Suprapubic skin (tissue), 4 donors: Measurements from ENCODE around the gene HAUS8. TPM values are rescaled to one million over a fixed set of nuclear protein-coding genes. Genes with fewer than 3 reads are reported as not detected.
"Not testable (repeated sequence)": the region's sequence is repeated elsewhere in the genome, so short reads cannot be mapped to it uniquely, and the experiment has no call there.

Experiments used
- DNase-seq, 2 donors: peaks; one replicate each; pipeline ENCODE4 v3.0.0-alpha.2; 2019; ENCODE audit warnings: low spot score in 2 of 2
- H3K27ac ChIP-seq: fragments of 200-600 bp; sonication (generic); one replicate; pipeline ENCODE4 v1.5.1; 2019
- H3K27me3 ChIP-seq: fragments of 200-600 bp; sonication (generic); one replicate; pipeline ENCODE4 v1.5.1; 2019
- H3K36me3 ChIP-seq: fragments of 200-600 bp; sonication (generic); one replicate; pipeline ENCODE4 v1.5.1; 2019
- H3K4me1 ChIP-seq: fragments of 200-600 bp; sonication (generic); one replicate; pipeline ENCODE4 v1.5.1; 2019
- H3K4me3 ChIP-seq: fragments of 200-600 bp; sonication (generic); one replicate; pipeline ENCODE4 v1.5.1; 2019; ENCODE audit warnings: mild to moderate bottlenecking
- H3K9me3 ChIP-seq: fragments of 200-600 bp; sonication (generic); one replicate; pipeline ENCODE4 v1.5.1; 2019
- EP300 ChIP-seq: sonication (generic); formaldehyde crosslinking; IDR thresholded peaks from one replicate; pipeline ENCODE4 v1.6.1; 2017; ENCODE audit warnings: antibody characterized with exemption
- POLR2A ChIP-seq, 2 donors: fragments of 450-650 bp; IDR thresholded peaks; one replicate each; pipeline ENCODE4 v1.6.1; 2017; ENCODE audit warnings: antibody characterized with exemption in 2 of 2, mild to moderate bottlenecking in 2 of 2, moderate library complexity in 2 of 2
- POLR2AphosphoS5 ChIP-seq, 3 donors: sonication (generic); formaldehyde crosslinking; IDR thresholded peaks; one replicate each; pipeline ENCODE4 v1.6.1; 2017; ENCODE audit warnings: antibody characterized with exemption in 3 of 3
- WGBS: methylation state at CpG from one replicate; pipeline ENCODE4 v1.1.5; 2018; 5-methylcytosine and 5-hydroxymethylcytosine counted together
- total RNA-seq, 4 donors: library from RNA; depleted of rRNA; stranded (reverse); fragments of >200 nt; gene quantifications; one replicate each; pipeline ENCODE4 v1.1.0, GENCODE V29; 2016
- TF ChIP-seq, protein P1 (sequence below), 2 donors: fragments of 200-600 bp in 1 of 2; fragments of 450-650 bp in 1 of 2; sonication (generic) in 1 of 2; IDR thresholded peaks; one replicate each; pipeline ENCODE4 v1.5.1; 2016 to 2019; ENCODE audit warnings: antibody characterized with exemption in 2 of 2, mild to moderate bottlenecking in 1 of 2, moderate library complexity in 1 of 2

Gene HAUS8
- total RNA-seq, 4 donors from 2014 or later = 2.4 to 4.1 (median 3.0) TPM

DNA sequence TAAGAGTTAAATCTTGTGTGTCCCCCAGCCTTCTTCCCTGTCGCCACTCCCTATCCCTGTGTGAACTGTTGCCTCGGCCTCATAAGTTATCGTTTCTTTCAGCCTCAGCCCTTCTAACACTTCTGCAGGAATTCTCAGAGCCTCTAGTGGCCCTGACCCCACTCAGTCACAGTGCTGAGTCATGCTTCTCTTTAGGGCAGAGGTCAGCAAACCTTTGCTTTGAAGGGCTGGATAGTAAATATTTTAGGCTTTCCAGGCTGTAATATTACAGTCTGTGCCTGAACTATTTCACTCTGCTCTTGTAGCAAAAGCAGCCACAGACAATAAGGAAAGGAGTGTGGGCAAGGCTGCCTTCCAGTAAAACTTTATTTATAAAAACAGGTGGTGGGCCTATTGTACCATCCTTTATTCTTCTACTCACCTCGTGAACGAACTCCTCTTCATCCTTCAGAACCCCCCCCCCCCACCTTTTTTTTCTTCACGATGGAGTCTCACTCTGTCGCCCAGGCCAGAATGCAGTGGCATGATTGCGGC is 22.4 kb upstream of the HAUS8 start:
- peak overlapping the region; percentile 14 for H3K27ac ChIP-seq
- H3K4me3 ChIP-seq = no peak overlapping the region
- peaks cover 16% of the 10 kb centered on the region for H3K36me3 ChIP-seq
- H3K9me3 ChIP-seq = no peaks in the 10 kb centered on the region
- no peak for TF ChIP-seq EP300
- no peak for TF ChIP-seq POLR2AphosphoS5 (IDR thresholded peaks at IDR 0.05)
- no peak for TF ChIP-seq POLR2A (IDR thresholded peaks at IDR 0.05)
- TF ChIP-seq, protein P1, sequence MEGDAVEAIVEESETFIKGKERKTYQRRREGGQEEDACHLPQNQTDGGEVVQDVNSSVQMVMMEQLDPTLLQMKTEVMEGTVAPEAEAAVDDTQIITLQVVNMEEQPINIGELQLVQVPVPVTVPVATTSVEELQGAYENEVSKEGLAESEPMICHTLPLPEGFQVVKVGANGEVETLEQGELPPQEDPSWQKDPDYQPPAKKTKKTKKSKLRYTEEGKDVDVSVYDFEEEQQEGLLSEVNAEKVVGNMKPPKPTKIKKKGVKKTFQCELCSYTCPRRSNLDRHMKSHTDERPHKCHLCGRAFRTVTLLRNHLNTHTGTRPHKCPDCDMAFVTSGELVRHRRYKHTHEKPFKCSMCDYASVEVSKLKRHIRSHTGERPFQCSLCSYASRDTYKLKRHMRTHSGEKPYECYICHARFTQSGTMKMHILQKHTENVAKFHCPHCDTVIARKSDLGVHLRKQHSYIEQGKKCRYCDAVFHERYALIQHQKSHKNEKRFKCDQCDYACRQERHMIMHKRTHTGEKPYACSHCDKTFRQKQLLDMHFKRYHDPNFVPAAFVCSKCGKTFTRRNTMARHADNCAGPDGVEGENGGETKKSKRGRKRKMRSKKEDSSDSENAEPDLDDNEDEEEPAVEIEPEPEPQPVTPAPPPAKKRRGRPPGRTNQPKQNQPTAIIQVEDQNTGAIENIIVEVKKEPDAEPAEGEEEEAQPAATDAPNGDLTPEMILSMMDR (IDR thresholded peaks at IDR 0.05) = no peak
- WGBS = 81% methylated on average over 8 of the region's 8 CpGs
- peaks cover 19% of the 10 kb centered on the region for H3K4me1 ChIP-seq
- H3K27me3 ChIP-seq = no peaks in the 10 kb centered on the region
- DNase-seq = no peak

- H3K36me3 ChIP-seq = no peaks in the 10 kb centered on the region
- H3K27me3 ChIP-seq = no peaks in the 10 kb centered on the region
- DNase-seq = no peak
- no peak for TF ChIP-seq POLR2AphosphoS5 (IDR thresholded peaks at IDR 0.05)
- TF ChIP-seq EP300 = no peak
- TF ChIP-seq POLR2A (IDR thresholded peaks at IDR 0.05) = no peak
- TF ChIP-seq, protein P1 (IDR thresholded peaks at IDR 0.05) = no peak
- no peaks in the 10 kb centered on the region for H3K9me3 ChIP-seq
- 81% methylated on average over 23 of the region's 23 CpGs for WGBS
- peaks cover 31% of the 10 kb centered on the region for H3K4me1 ChIP-seq
- peak overlapping the region; percentile 46 for H3K27ac ChIP-seq
- H3K4me3 ChIP-seq = no peak overlapping the region
These were observed 20.1 kb upstream of the HAUS8 start for GRCh38 chr19:17095141-17095919.

DNA sequence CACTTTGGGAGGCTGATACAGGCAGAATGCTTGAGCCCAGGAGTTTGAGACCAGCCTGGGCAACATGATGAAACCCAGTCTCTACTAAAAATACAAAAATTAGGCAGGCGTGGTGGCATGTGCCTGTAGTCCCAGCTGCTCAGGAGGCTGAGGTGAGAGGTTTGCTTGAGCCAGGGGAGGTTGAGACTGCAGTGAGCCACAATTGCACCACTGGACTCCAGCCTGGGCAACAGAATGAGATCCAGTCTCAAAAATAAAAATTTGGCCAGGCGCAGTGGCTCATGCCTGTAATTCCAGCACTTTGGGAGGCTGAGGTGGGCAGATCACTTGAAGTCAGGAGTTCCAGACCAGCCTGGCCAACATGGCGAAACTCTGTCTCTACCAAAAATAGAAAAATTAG is 19.4 kb upstream of the HAUS8 start:
- not testable (repeated sequence) for DNase-seq, H3K9me3 ChIP-seq, H3K27me3 ChIP-seq, H3K4me3 ChIP-seq, H3K36me3 ChIP-seq
- WGBS = 88% methylated on average over 3 of the region's 3 CpGs
- peak overlapping the region; percentile 38 for H3K27ac ChIP-seq
- peaks cover 32% of the 10 kb centered on the region for H3K4me1 ChIP-seq

DNA sequence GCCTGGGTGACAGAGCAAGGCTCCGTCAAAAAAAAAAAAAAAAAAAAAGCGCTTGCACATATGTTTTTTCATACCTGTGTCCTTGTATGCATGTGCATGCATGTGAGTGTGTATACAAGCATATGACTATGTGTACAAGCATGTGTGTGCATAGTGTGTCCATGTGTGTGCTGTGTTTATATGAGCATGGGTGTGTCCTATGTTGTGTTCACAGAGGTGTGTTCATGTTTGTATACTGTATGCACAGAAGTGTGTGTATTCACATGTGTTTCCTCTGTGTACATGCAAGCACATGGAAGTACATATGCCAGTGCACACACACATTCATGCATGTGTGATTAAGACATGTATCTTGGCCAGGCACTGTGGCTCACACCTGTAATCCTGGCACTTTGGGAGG is 17.4 kb upstream of the HAUS8 start:
- no peaks in the 10 kb centered on the region for H3K36me3 ChIP-seq
- H3K27me3 ChIP-seq = no peaks in the 10 kb centered on the region
- no peak overlapping the region for H3K4me3 ChIP-seq
- H3K9me3 ChIP-seq = no peaks in the 10 kb centered on the region
- no peak for DNase-seq
- 94% methylated on average over 2 of the region's 2 CpGs for WGBS
- TF ChIP-seq POLR2A (IDR thresholded peaks at IDR 0.05) = no peak
- peaks cover 35% of the 10 kb centered on the region for H3K4me1 ChIP-seq
- H3K27ac ChIP-seq = no peak overlapping the region

DNA sequence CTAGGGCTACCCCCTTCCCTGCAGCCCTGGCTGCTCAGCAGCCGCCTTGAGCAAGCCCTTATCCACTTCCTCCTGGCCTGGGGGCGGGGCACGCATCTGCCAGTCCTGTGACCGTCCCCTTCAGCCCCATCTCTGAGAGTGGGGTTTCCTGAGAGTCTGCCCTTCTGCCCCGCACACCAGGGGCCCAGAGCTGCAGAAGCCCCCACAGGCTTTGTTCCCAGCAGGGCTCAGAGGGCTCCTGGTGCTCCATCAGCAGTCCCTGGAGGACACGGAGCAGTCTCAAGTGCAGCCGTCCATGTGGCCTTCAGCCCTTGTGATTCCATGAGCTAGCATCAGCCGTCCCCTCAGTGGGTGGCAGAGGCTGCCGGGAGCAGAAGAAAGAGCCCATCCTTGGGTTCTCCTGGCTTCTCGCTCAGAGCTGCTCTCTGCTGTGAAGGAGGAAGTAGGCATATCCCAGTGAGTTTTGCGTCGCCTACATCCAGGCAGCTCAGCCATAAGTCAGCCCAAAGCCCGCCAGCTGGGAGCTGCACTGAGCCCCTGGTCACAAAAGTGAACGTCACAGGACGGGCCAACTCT is 16.6 kb upstream of the HAUS8 start:
- peak overlapping the region; percentile 34 for H3K27ac ChIP-seq
- TF ChIP-seq, protein P1 (IDR thresholded peaks at IDR 0.05) = no peak
- TF ChIP-seq POLR2A (IDR thresholded peaks at IDR 0.05) (no peak), EP300 (no peak)
- H3K36me3 ChIP-seq = no peaks in the 10 kb centered on the region
- no peaks in the 10 kb centered on the region for H3K27me3 ChIP-seq
- 78% methylated on average over 8 of the region's 15 CpGs for WGBS
- no peak overlapping the region for H3K4me3 ChIP-seq
- peaks cover 31% of the 10 kb centered on the region for H3K4me1 ChIP-seq
- no peak for DNase-seq
- no peaks in the 10 kb centered on the region for H3K9me3 ChIP-seq

DNA sequence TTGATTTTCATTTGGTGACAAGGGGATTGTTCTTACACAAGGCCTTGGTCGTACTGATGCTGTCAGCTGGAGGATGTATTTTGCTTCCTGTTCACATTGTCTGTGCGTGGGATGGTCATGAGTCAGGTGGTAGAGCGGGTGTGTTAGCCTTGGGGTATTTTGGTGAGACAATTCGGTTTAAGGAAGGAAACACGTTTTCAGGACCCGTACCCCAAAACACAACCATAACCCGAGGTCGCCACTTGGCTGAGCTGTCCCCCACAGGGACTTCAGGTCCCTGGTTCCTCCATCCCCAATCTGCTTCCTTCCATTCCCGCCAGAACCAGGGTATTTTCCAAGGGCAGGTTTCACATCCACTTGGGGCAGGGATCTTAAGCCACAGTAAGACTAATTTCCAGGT is 15.3 kb upstream of the HAUS8 start:
- H3K36me3 ChIP-seq = peaks cover 9% of the 10 kb centered on the region
- H3K9me3 ChIP-seq = no peaks in the 10 kb centered on the region
- no peaks in the 10 kb centered on the region for H3K27me3 ChIP-seq
- TF ChIP-seq POLR2A (IDR thresholded peaks at IDR 0.05) (no peak), EP300 (no peak), POLR2AphosphoS5 (IDR thresholded peaks at IDR 0.05) (no peak)
- TF ChIP-seq, protein P1 (IDR thresholded peaks at IDR 0.05) = no peak
- no peak for DNase-seq
- WGBS = 76% methylated on average over 9 of the region's 9 CpGs
- H3K4me1 ChIP-seq = peaks cover 29% of the 10 kb centered on the region
- H3K4me3 ChIP-seq = no peak overlapping the region
- peak overlapping the region; percentile 34 for H3K27ac ChIP-seq
